SK-MEL-5 (cell line): ENCODE measurements around the gene AGBL5. TPM values are rescaled to one million over a fixed set of nuclear protein-coding genes. Genes with fewer than 3 reads are reported as not detected.
"Not testable (repeated sequence)": the region's sequence is repeated elsewhere in the genome, so short reads cannot be mapped to it uniquely, and the experiment has no call there.

Experiments
- DNase-seq: peaks from one replicate; pipeline ENCODE4 v3.0.0-alpha.2; 2016; ENCODE audit warnings: low read depth, low spot score
- in situ Hi-C: cut with HindIII; loops from 2 replicates; pipeline ENCODE4 v1.10.0; 2016; ENCODE audit warnings: low sequenced_read_pairs, high pct_unique_total_duplicates, low pct_unique_long_range_greater_than_20kb
- total RNA-seq: library from RNA; depleted of rRNA; stranded (reverse); fragments of >200 nt; shearing (Covaris generic); gene quantifications from 2 replicates; pipeline ENCODE4 v1.2.3, GENCODE V29; 2014

Gene AGBL5
- total RNA-seq, 1 experiment from 2014 or later = 30.7 TPM

DNA sequence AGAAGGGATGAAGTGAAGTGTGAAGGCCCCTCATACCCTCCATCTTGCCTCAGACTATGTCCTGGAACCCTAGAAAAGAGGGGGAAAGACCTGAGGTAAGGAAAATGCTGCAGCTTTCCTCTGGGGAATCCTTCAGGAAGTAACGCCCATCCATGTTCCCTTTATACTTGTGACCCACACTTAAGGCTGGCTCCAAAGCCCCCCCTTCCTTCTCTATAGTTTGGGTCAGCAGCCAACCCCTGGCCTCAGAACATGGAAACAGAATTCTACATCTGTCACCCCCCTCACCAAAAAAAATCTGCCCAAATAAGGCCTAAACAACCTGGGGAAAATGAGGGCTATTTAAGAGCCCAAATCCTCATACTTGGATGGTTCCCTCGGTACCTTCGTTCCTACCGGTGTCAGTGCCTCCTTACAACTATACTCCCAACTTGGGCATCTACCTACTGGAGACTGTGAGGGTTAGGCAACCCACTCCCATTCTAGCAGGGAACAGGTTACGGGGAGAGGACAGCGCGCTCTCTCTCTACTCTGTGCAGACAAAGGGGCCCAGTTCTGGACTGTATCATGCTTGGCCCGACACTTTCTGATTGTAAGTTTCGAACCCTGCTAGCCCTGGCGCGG, 19.3 kb downstream of the AGBL5 start:
- in situ Hi-C loops = no loop called here
- no peak for DNase-seq

DNA sequence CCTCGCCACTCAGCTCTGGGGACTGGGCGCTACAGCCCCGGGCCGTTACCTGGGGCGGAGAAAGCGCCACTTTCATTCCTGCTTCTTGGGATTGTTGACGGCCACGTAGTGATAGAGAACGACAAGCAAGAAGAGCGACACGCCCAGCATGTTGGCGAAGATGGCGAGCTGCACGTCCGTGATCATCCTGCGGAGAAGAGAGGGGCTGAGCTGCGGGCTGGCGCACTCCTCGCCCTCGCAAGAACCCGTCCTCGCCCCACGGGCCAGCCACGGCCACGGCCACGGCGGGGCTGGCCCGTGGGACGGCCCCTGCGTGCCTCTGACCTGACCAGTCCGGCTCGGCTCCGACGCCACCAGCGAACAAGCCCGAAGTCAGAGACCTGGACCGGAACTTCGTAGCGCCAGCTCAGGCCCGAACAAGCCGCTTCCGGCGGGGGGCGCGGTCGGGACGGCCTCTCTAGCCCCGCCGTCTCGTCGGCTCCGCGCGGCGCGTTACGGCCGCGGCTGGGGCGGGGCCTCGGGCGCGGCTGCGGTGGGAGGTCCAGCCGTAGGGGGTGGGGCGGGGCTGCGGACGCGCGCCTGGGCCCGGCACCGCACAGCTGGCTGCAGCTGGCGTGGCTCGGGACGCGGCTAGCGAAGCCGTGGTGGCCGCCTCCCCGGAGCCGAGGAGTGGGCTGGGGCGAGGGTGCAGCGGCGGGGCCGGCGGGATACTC, 20.0 kb downstream of the AGBL5 start, which contains the start of gene OST4:
Gene OST4, minus strand, starts transcription at position 378 of the 713 bp plus-strand sequence.
- peak; percentile 95 for DNase-seq
- in situ Hi-C loops = no loop called here

GRCh38 chr2:27071990-27072830, 20.7 kb downstream of the AGBL5 start:
- DNase-seq = no peak

DNA sequence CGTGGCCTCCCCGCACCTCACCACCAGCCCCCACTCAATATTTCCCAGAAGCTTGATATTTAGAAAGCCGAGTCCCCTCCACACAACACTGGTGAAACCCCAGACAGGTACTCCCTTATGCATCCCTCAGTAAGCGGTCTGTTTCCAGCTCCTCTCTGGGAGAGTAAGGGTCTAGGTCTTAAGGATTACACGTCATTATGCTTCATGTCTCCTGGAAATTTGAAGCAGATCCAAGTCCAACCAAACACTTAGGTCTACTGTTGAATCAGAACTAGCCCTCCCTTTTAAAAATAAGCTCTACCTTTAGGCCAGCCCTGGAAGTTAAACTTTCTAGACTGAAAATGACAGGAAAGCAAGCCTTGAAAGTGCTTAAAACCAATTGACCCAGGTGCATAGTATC, 21.5 kb downstream of the AGBL5 start:
- DNase-seq = no peak
- in situ Hi-C loops = no loop called here

More at GRCh38 chr2:27071990-27072830, 20.7 kb downstream of the AGBL5 start:
- in situ Hi-C loops = no loop called here

DNA sequence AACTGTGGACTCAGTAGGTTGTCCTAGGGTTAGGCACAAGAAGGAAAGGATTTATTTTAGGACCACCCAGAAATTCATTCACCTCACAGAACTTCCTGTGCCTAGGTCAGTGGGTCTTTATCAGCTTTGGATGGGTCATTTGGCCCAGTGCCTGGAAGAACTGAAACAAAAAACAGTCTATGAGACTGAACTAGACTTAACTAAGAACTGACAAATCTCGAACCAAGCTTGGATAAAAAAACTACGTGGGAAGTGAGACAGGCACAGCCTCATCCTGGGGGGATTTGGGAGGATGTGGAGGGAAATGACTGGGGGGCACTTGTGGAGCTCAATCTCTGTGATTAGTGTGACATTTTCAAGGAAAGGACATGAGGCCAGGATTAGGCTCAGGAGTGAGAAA, 22.3 kb downstream of the AGBL5 start:
- no peak for DNase-seq
- in situ Hi-C loops = no loop called here

GRCh38 chr2:27074738-27075565, 23.5 kb downstream of the AGBL5 start:
- in situ Hi-C loops = no loop called here
- no peak for DNase-seq

DNA sequence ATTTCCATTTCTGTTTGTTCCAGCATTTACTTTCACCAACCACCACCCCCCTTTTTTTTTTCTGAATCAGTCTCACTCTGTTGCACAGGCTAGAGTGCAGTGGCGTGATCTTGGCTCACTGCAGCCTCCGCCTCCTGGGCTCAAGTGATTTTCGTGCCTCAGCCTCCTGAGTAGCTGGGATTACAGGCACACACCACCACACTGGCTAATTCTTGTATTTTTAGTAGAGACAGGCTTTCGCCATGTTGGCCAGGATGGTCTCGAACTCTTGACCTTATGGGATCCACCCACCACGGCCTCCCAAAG, 24.1 kb downstream of the AGBL5 start:
- DNase-seq, in situ Hi-C loops: not testable (repeated sequence)

- in situ Hi-C loops = no loop called here
- no peak for DNase-seq
These were observed 24.9 kb downstream of the AGBL5 start for GRCh38 chr2:27076323-27076722.

DNA sequence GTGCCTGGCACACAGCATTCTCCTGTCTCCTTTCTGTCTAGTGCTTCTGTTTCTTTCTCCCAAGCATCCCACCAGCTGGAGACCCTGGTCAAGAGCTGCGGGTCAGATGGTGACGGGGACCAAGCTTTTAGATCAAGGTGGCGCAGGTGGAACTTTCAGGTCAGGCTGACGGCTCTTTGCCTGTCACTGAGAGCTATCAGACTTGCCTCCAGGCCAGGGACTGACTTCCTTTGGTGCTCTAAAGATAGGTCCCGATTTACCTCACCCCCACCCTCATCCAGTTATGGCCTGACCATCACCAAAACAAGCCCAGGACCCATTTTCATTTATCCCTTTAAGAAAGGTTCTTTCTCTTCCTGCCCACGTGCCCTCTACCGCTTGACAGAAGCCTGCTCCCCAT, 25.8 kb downstream of the AGBL5 start:
- DNase-seq = no peak
- in situ Hi-C loops = no loop called here

GRCh38 chr2:27078267-27079194, 27.1 kb downstream of the AGBL5 start, which contains the start of gene EMILIN1:
TSS of gene EMILIN1 (plus strand) at chr2:27078615. CDS start at chr2:27079066, 451 bp downstream.
- DNase-seq = no peak
- in situ Hi-C loops = no loop called here

GRCh38 chr2:27079233-27080139, 28.0 kb downstream of the AGBL5 start:
- peak; percentile 58 for DNase-seq
- in situ Hi-C loops = no loop called here

DNA sequence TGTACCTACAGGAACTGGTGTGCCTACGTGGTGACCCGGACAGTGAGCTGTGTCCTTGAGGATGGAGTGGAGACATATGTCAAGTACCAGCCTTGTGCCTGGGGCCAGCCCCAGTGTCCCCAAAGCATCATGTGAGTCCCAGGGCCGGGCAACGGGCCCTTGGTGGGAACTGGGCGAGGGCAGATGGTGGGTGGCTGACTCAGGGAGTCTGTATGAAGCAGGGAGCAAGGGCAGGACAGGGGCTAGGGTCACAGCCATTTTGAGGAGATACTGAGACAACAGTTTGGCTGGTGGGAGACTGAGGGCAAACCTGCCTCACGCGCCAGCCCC, 28.6 kb downstream of the AGBL5 start:
- in situ Hi-C loops = no loop called here
- no peak for DNase-seq

DNA sequence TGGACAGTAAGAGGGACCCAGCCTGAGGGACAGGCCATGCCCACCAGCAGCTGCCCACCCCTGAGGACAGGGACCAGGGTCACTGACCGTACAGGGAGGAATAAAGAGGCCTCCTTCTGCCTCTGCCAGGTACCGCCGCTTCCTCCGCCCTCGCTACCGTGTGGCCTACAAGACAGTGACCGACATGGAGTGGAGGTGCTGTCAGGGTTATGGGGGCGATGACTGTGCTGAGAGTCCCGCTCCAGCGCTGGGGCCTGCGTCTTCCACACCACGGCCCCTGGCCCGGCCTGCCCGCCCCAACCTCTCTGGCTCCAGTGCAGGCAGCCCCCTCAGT, 29.1 kb downstream of the AGBL5 start:
- DNase-seq = no peak
- in situ Hi-C loops = no loop called here

DNA sequence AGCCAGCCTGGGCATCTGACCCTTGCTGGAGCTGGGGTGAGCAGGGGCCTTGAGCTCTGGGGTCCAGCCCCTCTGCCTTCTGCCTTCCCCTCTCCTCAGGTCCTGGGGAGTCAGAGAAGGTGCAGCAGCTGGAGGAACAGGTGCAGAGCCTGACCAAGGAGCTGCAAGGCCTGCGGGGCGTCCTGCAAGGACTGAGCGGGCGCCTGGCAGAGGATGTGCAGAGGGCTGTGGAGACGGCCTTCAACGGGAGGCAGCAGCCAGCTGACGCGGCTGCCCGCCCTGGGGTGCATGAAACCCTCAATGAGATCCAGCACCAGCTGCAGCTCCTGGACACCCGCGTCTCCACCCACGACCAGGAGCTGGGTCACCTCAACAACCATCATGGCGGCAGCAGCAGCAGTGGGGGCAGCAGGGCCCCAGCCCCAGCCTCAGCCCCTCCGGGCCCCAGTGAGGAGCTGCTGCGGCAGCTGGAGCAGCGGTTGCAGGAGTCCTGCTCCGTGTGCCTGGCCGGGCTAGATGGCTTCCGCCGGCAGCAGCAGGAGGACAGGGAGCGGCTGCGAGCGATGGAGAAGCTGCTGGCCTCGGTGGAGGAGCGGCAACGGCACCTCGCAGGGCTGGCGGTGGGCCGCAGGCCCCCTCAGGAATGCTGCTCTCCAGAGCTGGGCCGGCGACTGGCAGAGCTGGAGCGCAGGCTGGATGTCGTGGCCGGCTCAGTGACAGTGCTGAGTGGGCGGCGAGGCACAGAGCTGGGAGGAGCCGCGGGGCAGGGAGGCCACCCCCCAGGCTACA, 30.7 kb downstream of the AGBL5 start:
- in situ Hi-C loops = no loop called here

DNA sequence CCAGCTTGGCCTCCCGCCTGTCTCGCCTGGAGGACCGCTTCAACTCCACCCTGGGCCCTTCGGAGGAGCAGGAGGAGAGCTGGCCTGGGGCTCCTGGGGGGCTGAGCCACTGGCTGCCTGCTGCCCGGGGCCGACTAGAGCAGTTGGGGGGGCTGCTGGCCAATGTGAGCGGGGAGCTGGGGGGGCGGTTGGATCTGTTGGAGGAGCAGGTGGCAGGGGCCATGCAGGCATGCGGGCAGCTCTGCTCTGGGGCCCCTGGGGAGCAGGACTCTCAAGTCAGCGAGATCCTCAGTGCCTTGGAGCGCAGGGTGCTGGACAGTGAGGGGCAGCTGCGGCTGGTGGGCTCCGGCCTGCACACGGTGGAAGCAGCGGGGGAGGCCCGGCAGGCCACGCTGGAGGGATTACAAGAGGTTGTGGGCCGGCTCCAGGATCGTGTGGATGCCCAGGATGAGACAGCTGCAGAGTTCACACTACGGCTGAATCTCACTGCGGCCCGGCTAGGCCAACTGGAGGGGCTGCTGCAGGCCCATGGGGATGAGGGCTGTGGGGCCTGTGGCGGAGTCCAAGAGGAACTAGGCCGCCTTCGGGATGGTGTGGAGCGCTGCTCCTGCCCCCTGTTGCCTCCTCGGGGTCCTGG, 31.4 kb downstream of the AGBL5 start:
- in situ Hi-C loops = no loop called here
- no peak for DNase-seq

More for the DNA sequence above, 30.7 kb downstream of the AGBL5 start:
- no peak for DNase-seq
